GM23338 (cell line): ENCODE results near the gene ZNF385B.

Source experiments
- CREB1 ChIP-seq: fragments of 250-450 bp; sonication (Bioruptor Pico); IDR thresholded peaks from 2 replicates; pipeline ENCODE4 v1.5.0; 2020; ENCODE audit warnings: low read depth, mild to moderate bottlenecking, moderate library complexity
- EZH2 ChIP-seq: fragments of 200-600 bp; sonication (generic); IDR thresholded peaks from one replicate; pipeline ENCODE4 v1.8.0; 2017; ENCODE audit warnings: antibody characterized with exemption, mild to moderate bottlenecking, low read depth; ENCODE audit not compliant: unreplicated experiment
- EZH2phosphoT487 ChIP-seq: fragments of 200-600 bp; sonication (generic); IDR thresholded peaks from one replicate; pipeline ENCODE4 v1.8.1; 2018; ENCODE audit warnings: antibody characterized with exemption; ENCODE audit not compliant: unreplicated experiment
- JUNB ChIP-seq: IDR thresholded peaks from one replicate; pipeline ENCODE4 v1.6.1; 2016; ENCODE audit warnings: antibody characterized with exemption; ENCODE audit not compliant: unreplicated experiment
- POLR2AphosphoS5 ChIP-seq: IDR thresholded peaks from 2 replicates; pipeline ENCODE4 v1.6.1; 2016; ENCODE audit warnings: antibody characterized with exemption, low read depth
- STAT1 ChIP-seq: IDR thresholded peaks from one replicate; pipeline ENCODE4 v1.6.1; 2016; ENCODE audit warnings: antibody characterized with exemption; ENCODE audit not compliant: unreplicated experiment
- ZNF114 ChIP-seq: fragments of 250-450 bp; sonication (Bioruptor Pico); IDR thresholded peaks from 2 replicates; pipeline ENCODE4 v1.5.0; 2020; ENCODE audit warnings: mild to moderate bottlenecking, moderate library complexity
- TF ChIP-seq, protein P1 (sequence below), 2 experiments: fragments of 200-600 bp in 1 of 2; sonication (generic) in 1 of 2; conservative IDR thresholded peaks; 2 replicates each; pipeline versions ENCODE4 v1.5.1 to v1.6.1; 2016 to 2017; ENCODE audit warnings: antibody characterized with exemption in 2 of 2, low read depth in 2 of 2, mild to moderate bottlenecking in 2 of 2, moderate library complexity in 1 of 2
- TF ChIP-seq, protein P2 (sequence below): IDR thresholded peaks from one replicate; pipeline ENCODE4 v1.6.1; 2018; ENCODE audit warnings: antibody characterized with exemption; ENCODE audit not compliant: unreplicated experiment
- TF ChIP-seq, protein P3 (sequence below): IDR thresholded peaks from 2 replicates; pipeline ENCODE4 v1.6.1; 2016; ENCODE audit warnings: antibody characterized with exemption

DNA sequence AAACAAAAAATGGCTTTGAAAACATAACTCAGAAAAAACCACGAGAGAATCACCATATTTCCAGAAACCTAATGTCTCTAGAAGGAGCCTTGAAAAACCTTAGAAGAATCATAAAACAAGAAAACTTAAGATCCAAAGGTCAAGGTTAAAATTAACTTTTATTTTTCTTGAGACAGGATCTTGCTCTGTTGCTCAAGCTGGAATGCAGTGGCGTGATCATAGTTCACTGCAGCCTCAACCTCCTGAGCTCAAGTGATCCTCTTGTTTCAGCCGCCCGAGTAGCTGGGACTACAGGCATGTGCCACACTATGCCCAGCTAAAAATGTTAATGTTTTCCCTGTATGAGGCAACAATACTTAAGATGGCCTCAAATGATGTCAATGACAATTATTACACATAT, 342.6 kb downstream of the ZNF385B start:
- TF ChIP-seq, protein P1, sequence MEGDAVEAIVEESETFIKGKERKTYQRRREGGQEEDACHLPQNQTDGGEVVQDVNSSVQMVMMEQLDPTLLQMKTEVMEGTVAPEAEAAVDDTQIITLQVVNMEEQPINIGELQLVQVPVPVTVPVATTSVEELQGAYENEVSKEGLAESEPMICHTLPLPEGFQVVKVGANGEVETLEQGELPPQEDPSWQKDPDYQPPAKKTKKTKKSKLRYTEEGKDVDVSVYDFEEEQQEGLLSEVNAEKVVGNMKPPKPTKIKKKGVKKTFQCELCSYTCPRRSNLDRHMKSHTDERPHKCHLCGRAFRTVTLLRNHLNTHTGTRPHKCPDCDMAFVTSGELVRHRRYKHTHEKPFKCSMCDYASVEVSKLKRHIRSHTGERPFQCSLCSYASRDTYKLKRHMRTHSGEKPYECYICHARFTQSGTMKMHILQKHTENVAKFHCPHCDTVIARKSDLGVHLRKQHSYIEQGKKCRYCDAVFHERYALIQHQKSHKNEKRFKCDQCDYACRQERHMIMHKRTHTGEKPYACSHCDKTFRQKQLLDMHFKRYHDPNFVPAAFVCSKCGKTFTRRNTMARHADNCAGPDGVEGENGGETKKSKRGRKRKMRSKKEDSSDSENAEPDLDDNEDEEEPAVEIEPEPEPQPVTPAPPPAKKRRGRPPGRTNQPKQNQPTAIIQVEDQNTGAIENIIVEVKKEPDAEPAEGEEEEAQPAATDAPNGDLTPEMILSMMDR (conservative IDR thresholded peaks at IDR 0.05; ENCODE audit: low read depth in 2 of 2), result no peak
- TF ChIP-seq JUNB, result no peak
- TF ChIP-seq POLR2AphosphoS5, result no peak
- no peak for TF ChIP-seq EZH2phosphoT487
- TF ChIP-seq, protein P2, sequence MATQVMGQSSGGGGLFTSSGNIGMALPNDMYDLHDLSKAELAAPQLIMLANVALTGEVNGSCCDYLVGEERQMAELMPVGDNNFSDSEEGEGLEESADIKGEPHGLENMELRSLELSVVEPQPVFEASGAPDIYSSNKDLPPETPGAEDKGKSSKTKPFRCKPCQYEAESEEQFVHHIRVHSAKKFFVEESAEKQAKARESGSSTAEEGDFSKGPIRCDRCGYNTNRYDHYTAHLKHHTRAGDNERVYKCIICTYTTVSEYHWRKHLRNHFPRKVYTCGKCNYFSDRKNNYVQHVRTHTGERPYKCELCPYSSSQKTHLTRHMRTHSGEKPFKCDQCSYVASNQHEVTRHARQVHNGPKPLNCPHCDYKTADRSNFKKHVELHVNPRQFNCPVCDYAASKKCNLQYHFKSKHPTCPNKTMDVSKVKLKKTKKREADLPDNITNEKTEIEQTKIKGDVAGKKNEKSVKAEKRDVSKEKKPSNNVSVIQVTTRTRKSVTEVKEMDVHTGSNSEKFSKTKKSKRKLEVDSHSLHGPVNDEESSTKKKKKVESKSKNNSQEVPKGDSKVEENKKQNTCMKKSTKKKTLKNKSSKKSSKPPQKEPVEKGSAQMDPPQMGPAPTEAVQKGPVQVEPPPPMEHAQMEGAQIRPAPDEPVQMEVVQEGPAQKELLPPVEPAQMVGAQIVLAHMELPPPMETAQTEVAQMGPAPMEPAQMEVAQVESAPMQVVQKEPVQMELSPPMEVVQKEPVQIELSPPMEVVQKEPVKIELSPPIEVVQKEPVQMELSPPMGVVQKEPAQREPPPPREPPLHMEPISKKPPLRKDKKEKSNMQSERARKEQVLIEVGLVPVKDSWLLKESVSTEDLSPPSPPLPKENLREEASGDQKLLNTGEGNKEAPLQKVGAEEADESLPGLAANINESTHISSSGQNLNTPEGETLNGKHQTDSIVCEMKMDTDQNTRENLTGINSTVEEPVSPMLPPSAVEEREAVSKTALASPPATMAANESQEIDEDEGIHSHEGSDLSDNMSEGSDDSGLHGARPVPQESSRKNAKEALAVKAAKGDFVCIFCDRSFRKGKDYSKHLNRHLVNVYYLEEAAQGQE, result no peak
- no peak for TF ChIP-seq ZNF114
- TF ChIP-seq, protein P3, sequence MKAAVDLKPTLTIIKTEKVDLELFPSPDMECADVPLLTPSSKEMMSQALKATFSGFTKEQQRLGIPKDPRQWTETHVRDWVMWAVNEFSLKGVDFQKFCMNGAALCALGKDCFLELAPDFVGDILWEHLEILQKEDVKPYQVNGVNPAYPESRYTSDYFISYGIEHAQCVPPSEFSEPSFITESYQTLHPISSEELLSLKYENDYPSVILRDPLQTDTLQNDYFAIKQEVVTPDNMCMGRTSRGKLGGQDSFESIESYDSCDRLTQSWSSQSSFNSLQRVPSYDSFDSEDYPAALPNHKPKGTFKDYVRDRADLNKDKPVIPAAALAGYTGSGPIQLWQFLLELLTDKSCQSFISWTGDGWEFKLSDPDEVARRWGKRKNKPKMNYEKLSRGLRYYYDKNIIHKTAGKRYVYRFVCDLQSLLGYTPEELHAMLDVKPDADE, result no peak
- TF ChIP-seq STAT1, result no peak
- no peak for TF ChIP-seq EZH2
- TF ChIP-seq CREB1 (CRISPR knock-in tag), result no peak
